ENCODE measurements around the gene GIPR. TPM values are rescaled to one million over a fixed set of nuclear protein-coding genes. Genes with fewer than 3 reads are reported as not detected.

The GIPR gene
- total and polyA plus RNA-seq, 2 of the 13 experiments (the other 11 are each of a cell fraction or from before 2014, with no cell fraction given) = 0.15 to 1.2 TPM

DNA sequence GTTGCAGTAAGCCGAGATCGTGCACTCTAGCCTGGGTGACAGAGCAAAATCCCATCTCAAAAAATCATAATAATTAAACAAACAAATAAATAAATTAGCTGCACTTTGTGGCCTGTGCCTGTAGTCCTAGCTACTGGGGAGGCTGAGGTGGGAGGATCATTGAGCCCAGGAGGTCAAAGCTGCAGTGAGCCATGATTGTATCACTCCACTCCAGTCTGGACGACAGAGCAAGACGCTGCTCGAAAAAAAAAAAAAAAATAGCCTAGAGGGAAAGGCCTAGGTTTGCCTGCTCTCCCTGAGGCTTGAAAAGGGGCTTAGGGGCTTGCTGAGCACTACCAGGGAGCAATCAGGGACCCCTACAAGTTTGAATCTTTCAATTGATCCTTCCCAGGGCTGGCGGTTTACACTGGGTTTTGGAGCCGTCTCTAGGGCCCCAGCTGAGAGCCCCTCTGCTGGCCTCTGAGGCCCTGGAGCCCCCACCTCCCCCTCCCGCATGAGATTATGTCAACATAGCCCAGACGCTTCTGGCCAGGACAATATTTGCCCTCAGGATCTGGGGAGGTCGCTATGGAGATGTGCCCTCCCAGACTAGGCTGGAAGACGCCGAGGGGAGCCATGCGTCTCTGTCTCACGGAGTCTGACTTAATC is 10.4 kb upstream of the GIPR start:
- H3K27ac ChIP-seq (ENCODE audit: extremely low read length, insufficient read depth, low read length) = no peak overlapping the region
- ATAC-seq (peak; percentile 63), FAIRE-seq (peak; percentile 75), DNase-seq (ENCODE audit: low spot score) (peak; percentile 47)
- H3K4me1 ChIP-seq (ENCODE audit: insufficient read depth, low read length) = peaks cover 36% of the 10 kb centered on the region
- WGBS (ENCODE audit: low lambda C conversion rate) = 1% methylated on average over 11 of the region's 14 CpGs
- in situ Hi-C loops (cut with HindIII; ENCODE audit: extremely low pct_ligation_motif_present, low pct_unique_long_range_greater_than_20kb) = no loop called here
- CTCF ChIA-PET (ENCODE audit: low intra/inter-chr PET ratio, low total read pairs) = no interaction called here
- H3K79me2 ChIP-seq (ENCODE audit: insufficient read depth, low read length) = no peaks in the 10 kb centered on the region
- H3K9me3 ChIP-seq (ENCODE audit: low read length) = no peaks in the 10 kb centered on the region
- H3K27me3 ChIP-seq (ENCODE audit: control insufficient read depth in 1 of 2, insufficient read depth in 2 of 2, low read length in 2 of 2) = no peaks in the 10 kb centered on the region; a peak in 1 of 5 replicates
- H2AFZ ChIP-seq (ENCODE audit: low read length) = no peak overlapping the region
- H3K4me3 ChIP-seq (replicated peaks in 1 of 3; ENCODE audit: insufficient read depth in 1 of 3, low read depth in 2 of 3, low read length in 3 of 3) = peak overlapping the region; percentile 25 to 62 (median 30); a peak in 5 of 6 replicates
- H4K20me1 ChIP-seq (ENCODE audit: insufficient read depth, low read length) = no peaks in the 10 kb centered on the region
- H3K36me3 ChIP-seq (replicated peaks in 1 of 2; ENCODE audit: control insufficient read depth in 1 of 2, insufficient read depth in 2 of 2, low read length in 2 of 2) = no peaks in the 10 kb centered on the region
- BruUV-seq (replicated peaks) = no TSS peak
- peak overlapping the region; percentile 49; the same call in 1 of the 2 replicates for H3K9ac ChIP-seq (ENCODE audit: insufficient read depth, low read depth, low read length)
- intact Hi-C loops (cut with micrococcal nuclease; ENCODE audit: unreplicated experiment) = no loop called here
- peak overlapping the region; percentile 72 for H3K4me2 ChIP-seq (ENCODE audit: low read depth, low read length)
- POLR2A ChIA-PET = interaction anchor here (1.3 to 1.4 kb wide), 2 partner anchors 12 to 16 kb away, joined by 4 read pairs; no protein-coding TSS in a partner anchor
- TF ChIP-seq TBX2 (CRISPR knock-in tag; IDR thresholded peaks at IDR 0.05; ENCODE audit: borderline replicate concordance) = peak; percentile 37; the same call in 1 of the 2 replicates
- peak; percentile 46; the same call in 1 of the 2 replicates for TF ChIP-seq KDM6A (CRISPR knock-in tag; IDR thresholded peaks at IDR 0.05; ENCODE audit: low read depth)
- no peak for TF ChIP-seq HNRNPL (IDR thresholded peaks at IDR 0.05; ENCODE audit: low read depth, low read length)
- TF ChIP-seq JARID2 (CRISPR knock-in tag; IDR thresholded peaks at IDR 0.05; ENCODE audit: insufficient replicate concordance) = no peak
- no peak for TF ChIP-seq NCOA5 (CRISPR knock-in tag; IDR thresholded peaks at IDR 0.05)
- no peak for TF ChIP-seq EEA1 (CRISPR knock-in tag; IDR thresholded peaks at IDR 0.05; ENCODE audit: borderline replicate concordance)
- TF ChIP-seq GPN1 (CRISPR knock-in tag; IDR thresholded peaks at IDR 0.05; ENCODE audit: borderline replicate concordance) = no peak
- TF ChIP-seq TCF7L2 (IDR thresholded peaks at IDR 0.05; ENCODE audit: low read depth, low read length) = no peak
- TF ChIP-seq ZFP36L2 (CRISPR knock-in tag; IDR thresholded peaks at IDR 0.05) = no peak
- no peak for TF ChIP-seq ZNF121 (CRISPR knock-in tag; IDR thresholded peaks at IDR 0.05)
- TF ChIP-seq ZFP1 (CRISPR knock-in tag; IDR thresholded peaks at IDR 0.05) = no peak
- no peak for TF ChIP-seq FOXA1 (IDR thresholded peaks at IDR 0.05)
- peak; percentile 83 for TF ChIP-seq FOXA1 (CRISPR knock-in tag; IDR thresholded peaks at IDR 0.05)
- TF ChIP-seq, protein P1, sequence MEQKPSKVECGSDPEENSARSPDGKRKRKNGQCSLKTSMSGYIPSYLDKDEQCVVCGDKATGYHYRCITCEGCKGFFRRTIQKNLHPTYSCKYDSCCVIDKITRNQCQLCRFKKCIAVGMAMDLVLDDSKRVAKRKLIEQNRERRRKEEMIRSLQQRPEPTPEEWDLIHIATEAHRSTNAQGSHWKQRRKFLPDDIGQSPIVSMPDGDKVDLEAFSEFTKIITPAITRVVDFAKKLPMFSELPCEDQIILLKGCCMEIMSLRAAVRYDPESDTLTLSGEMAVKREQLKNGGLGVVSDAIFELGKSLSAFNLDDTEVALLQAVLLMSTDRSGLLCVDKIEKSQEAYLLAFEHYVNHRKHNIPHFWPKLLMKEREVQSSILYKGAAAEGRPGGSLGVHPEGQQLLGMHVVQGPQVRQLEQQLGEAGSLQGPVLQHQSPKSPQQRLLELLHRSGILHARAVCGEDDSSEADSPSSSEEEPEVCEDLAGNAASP (CRISPR knock-in tag; IDR thresholded peaks at IDR 0.05; ENCODE audit: borderline replicate concordance) = peak; percentile 14; the same call in 1 of the 2 replicates
- no peak for TF ChIP-seq ZFP90 (CRISPR knock-in tag; IDR thresholded peaks at IDR 0.05; ENCODE audit: borderline replicate concordance)
- TF ChIP-seq, protein P2, sequence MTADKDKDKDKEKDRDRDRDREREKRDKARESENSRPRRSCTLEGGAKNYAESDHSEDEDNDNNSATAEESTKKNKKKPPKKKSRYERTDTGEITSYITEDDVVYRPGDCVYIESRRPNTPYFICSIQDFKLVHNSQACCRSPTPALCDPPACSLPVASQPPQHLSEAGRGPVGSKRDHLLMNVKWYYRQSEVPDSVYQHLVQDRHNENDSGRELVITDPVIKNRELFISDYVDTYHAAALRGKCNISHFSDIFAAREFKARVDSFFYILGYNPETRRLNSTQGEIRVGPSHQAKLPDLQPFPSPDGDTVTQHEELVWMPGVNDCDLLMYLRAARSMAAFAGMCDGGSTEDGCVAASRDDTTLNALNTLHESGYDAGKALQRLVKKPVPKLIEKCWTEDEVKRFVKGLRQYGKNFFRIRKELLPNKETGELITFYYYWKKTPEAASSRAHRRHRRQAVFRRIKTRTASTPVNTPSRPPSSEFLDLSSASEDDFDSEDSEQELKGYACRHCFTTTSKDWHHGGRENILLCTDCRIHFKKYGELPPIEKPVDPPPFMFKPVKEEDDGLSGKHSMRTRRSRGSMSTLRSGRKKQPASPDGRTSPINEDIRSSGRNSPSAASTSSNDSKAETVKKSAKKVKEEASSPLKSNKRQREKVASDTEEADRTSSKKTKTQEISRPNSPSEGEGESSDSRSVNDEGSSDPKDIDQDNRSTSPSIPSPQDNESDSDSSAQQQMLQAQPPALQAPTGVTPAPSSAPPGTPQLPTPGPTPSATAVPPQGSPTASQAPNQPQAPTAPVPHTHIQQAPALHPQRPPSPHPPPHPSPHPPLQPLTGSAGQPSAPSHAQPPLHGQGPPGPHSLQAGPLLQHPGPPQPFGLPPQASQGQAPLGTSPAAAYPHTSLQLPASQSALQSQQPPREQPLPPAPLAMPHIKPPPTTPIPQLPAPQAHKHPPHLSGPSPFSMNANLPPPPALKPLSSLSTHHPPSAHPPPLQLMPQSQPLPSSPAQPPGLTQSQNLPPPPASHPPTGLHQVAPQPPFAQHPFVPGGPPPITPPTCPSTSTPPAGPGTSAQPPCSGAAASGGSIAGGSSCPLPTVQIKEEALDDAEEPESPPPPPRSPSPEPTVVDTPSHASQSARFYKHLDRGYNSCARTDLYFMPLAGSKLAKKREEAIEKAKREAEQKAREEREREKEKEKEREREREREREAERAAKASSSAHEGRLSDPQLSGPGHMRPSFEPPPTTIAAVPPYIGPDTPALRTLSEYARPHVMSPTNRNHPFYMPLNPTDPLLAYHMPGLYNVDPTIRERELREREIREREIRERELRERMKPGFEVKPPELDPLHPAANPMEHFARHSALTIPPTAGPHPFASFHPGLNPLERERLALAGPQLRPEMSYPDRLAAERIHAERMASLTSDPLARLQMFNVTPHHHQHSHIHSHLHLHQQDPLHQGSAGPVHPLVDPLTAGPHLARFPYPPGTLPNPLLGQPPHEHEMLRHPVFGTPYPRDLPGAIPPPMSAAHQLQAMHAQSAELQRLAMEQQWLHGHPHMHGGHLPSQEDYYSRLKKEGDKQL (CRISPR knock-in tag; IDR thresholded peaks at IDR 0.05; ENCODE audit: low read depth) = no peak
- TF ChIP-seq, protein P3, sequence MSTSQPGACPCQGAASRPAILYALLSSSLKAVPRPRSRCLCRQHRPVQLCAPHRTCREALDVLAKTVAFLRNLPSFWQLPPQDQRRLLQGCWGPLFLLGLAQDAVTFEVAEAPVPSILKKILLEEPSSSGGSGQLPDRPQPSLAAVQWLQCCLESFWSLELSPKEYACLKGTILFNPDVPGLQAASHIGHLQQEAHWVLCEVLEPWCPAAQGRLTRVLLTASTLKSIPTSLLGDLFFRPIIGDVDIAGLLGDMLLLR (CRISPR knock-in tag; IDR thresholded peaks at IDR 0.05) = no peak
- no peak for TF ChIP-seq ZNF644 (CRISPR knock-in tag; IDR thresholded peaks at IDR 0.05; ENCODE audit: low read depth)
- TF ChIP-seq GABPB1 (CRISPR knock-in tag; IDR thresholded peaks at IDR 0.05) = no peak
